GM23338 (cell line): ENCODE results near the gene TK1. TPM values are rescaled to one million over a fixed set of nuclear protein-coding genes. Genes with fewer than 3 reads are reported as not detected.

Source experiments
- ATAC-seq: fragments of 200-7000 bp; cut with Tn5 transposase; 3 replicates; pipeline ENCODE4 v1.9.1; 2020
- DNase-seq: peaks from one replicate; pipeline ENCODE4 v3.0.0-alpha.2; 2015; ENCODE audit warnings: low spot score
- H2AFZ ChIP-seq: fragments of 200-600 bp; sonication (generic); 2 replicates; pipeline ENCODE4 v1.8.0; 2016; ENCODE audit warnings: antibody characterized with exemption, mild to moderate bottlenecking, moderate library complexity
- H3F3A ChIP-seq: fragments of 200-600 bp; sonication (generic); replicated peaks from 2 replicates; pipeline ENCODE4 v1.8.0; 2017; ENCODE audit warnings: antibody characterized with exemption, mixed run types, low read depth
- H3K27ac ChIP-seq: fragments of 200-600 bp; sonication (generic); 2 replicates; pipeline ENCODE4 v1.6.1; 2016; ENCODE audit warnings: low read depth
- H3K27me3 ChIP-seq: fragments of 200-600 bp; sonication (generic); 2 replicates; pipeline ENCODE4 v1.8.0; 2016; ENCODE audit warnings: mild to moderate bottlenecking, mixed run types, moderate library complexity; ENCODE audit not compliant: insufficient read depth
- H3K36me3 ChIP-seq: fragments of 200-600 bp; sonication (generic); 2 replicates; pipeline ENCODE4 v1.8.0; 2016; ENCODE audit warnings: mild to moderate bottlenecking; ENCODE audit not compliant: insufficient read depth
- H3K4me1 ChIP-seq: fragments of 200-600 bp; sonication (generic); 2 replicates; pipeline ENCODE4 v1.8.0; 2016; ENCODE audit warnings: mild to moderate bottlenecking, moderate library complexity; ENCODE audit not compliant: insufficient read depth
- H3K4me2 ChIP-seq: fragments of 200-600 bp; sonication (generic); 2 replicates; pipeline ENCODE4 v1.7.1; 2017; ENCODE audit warnings: mixed run types
- H3K4me3 ChIP-seq: fragments of 200-600 bp; sonication (generic); 2 replicates; pipeline ENCODE4 v1.6.1; 2016; ENCODE audit warnings: mixed run types
- H3K79me2 ChIP-seq: fragments of 200-600 bp; sonication (generic); replicated peaks from 2 replicates; pipeline ENCODE4 v1.8.0; 2017; ENCODE audit warnings: mild to moderate bottlenecking; ENCODE audit not compliant: insufficient read depth
- H3K9me2 ChIP-seq: fragments of 200-600 bp; sonication (generic); 2 replicates; pipeline ENCODE4 v1.8.0; 2017; ENCODE audit not compliant: insufficient read depth
- H4K20me1 ChIP-seq: fragments of 200-600 bp; sonication (generic); replicated peaks from 2 replicates; pipeline ENCODE4 v1.8.0; 2017; ENCODE audit warnings: mild to moderate bottlenecking; ENCODE audit not compliant: insufficient read depth
- H3K27ac Mint-ChIP-seq: 2 replicates; pipeline ENCODE4 v1.8.0; 2020; ENCODE audit warnings: inconsistent platforms, mild to moderate bottlenecking, moderate library complexity, mixed read lengths
- H3K27me3 Mint-ChIP-seq: 3 replicates; pipeline ENCODE4 v1.8.0; 2022; ENCODE audit warnings: low read depth, mild to moderate bottlenecking, moderate library complexity, mixed read lengths, inconsistent platforms; ENCODE audit not compliant: insufficient read depth, poor library complexity
- H3K36me3 Mint-ChIP-seq: 3 replicates; pipeline ENCODE4 v1.8.0; 2021; ENCODE audit warnings: low read depth, mild to moderate bottlenecking, inconsistent platforms, moderate library complexity, mixed read lengths
- H3K4me1 Mint-ChIP-seq: 3 replicates; pipeline ENCODE4 v1.8.0; 2020; ENCODE audit warnings: mild to moderate bottlenecking, inconsistent platforms, mixed read lengths
- H3K4me3 Mint-ChIP-seq: 3 replicates; pipeline ENCODE4 v1.8.0; 2021; ENCODE audit warnings: moderate library complexity, mild to moderate bottlenecking, inconsistent platforms, mixed read lengths
- H3K9me3 Mint-ChIP-seq: 3 replicates; pipeline ENCODE4 v1.8.0; 2020; ENCODE audit warnings: moderate library complexity, mild to moderate bottlenecking, inconsistent platforms, mixed read lengths
- CREB1 ChIP-seq: fragments of 250-450 bp; sonication (Bioruptor Pico); IDR thresholded peaks from 2 replicates; pipeline ENCODE4 v1.5.0; 2020; ENCODE audit warnings: low read depth, mild to moderate bottlenecking, moderate library complexity
- CTCF ChIP-seq, 2 experiments: fragments of 200-600 bp in 1 of 2; sonication (generic) in 1 of 2; conservative IDR thresholded peaks; 2 replicates each; pipeline versions ENCODE4 v1.5.1 to v1.6.1; 2016 to 2017; ENCODE audit warnings: antibody characterized with exemption in 2 of 2, low read depth in 2 of 2, mild to moderate bottlenecking in 2 of 2, moderate library complexity in 1 of 2
- EZH2 ChIP-seq: fragments of 200-600 bp; sonication (generic); IDR thresholded peaks from one replicate; pipeline ENCODE4 v1.8.0; 2017; ENCODE audit warnings: antibody characterized with exemption, mild to moderate bottlenecking, low read depth; ENCODE audit not compliant: unreplicated experiment
- EZH2phosphoT487 ChIP-seq: fragments of 200-600 bp; sonication (generic); IDR thresholded peaks from one replicate; pipeline ENCODE4 v1.8.1; 2018; ENCODE audit warnings: antibody characterized with exemption; ENCODE audit not compliant: unreplicated experiment
- JUNB ChIP-seq: IDR thresholded peaks from one replicate; pipeline ENCODE4 v1.6.1; 2016; ENCODE audit warnings: antibody characterized with exemption; ENCODE audit not compliant: unreplicated experiment
- NANOG ChIP-seq: IDR thresholded peaks from 2 replicates; pipeline ENCODE4 v1.6.1; 2016; ENCODE audit warnings: antibody characterized with exemption, borderline replicate concordance
- POLR2AphosphoS5 ChIP-seq: IDR thresholded peaks from 2 replicates; pipeline ENCODE4 v1.6.1; 2016; ENCODE audit warnings: antibody characterized with exemption, low read depth
- STAT1 ChIP-seq: IDR thresholded peaks from one replicate; pipeline ENCODE4 v1.6.1; 2016; ENCODE audit warnings: antibody characterized with exemption; ENCODE audit not compliant: unreplicated experiment
- ZNF114 ChIP-seq: fragments of 250-450 bp; sonication (Bioruptor Pico); IDR thresholded peaks from 2 replicates; pipeline ENCODE4 v1.5.0; 2020; ENCODE audit warnings: mild to moderate bottlenecking, moderate library complexity
- ZNF331 ChIP-seq: fragments of 250-450 bp; sonication (Bioruptor Pico); IDR thresholded peaks from 2 replicates; pipeline ENCODE4 v1.5.0; 2020; ENCODE audit warnings: low read depth, mild to moderate bottlenecking, moderate library complexity
- polyA plus RNA-seq: library from polyadenylated mRNA; unstranded; fragments of >200 nt; fragmentation: Nextera tagmentation; extraction: Ambion mirVana; gene quantifications from 2 replicates; pipeline ENCODE4 v1.2.1, GENCODE V29; 2016
- total RNA-seq: library from RNA; depleted of rRNA; stranded (reverse); fragments of >200 nt; shearing (Covaris generic); gene quantifications from 2 replicates; pipeline ENCODE4 v1.2.3, GENCODE V29; 2014
- TF ChIP-seq, protein P1 (sequence below): IDR thresholded peaks from 2 replicates; pipeline ENCODE4 v1.6.1; 2016; ENCODE audit warnings: antibody characterized with exemption
- TF ChIP-seq, protein P2 (sequence below): IDR thresholded peaks from one replicate; pipeline ENCODE4 v1.6.1; 2018; ENCODE audit warnings: antibody characterized with exemption; ENCODE audit not compliant: unreplicated experiment
- TF ChIP-seq, protein P3 (sequence below): fragments of 250-450 bp; sonication (Bioruptor Pico); IDR thresholded peaks from 2 replicates; pipeline ENCODE4 v1.5.0; 2020; ENCODE audit warnings: mild to moderate bottlenecking, moderate library complexity

Gene TK1
- total and polyA plus RNA-seq, 2 experiments from 2014 or later = 74.5 to 84.4 TPM

GRCh38 chr17:78230996-78231935, 44.4 kb upstream of the TK1 start, which contains the start of gene TMEM235:
Gene TMEM235, plus strand, starts transcription at chr17:78231631. Its CDS starts 393 bp downstream, at chr17:78232024.
- H3K36me3 Mint-ChIP-seq = no peaks in the 10 kb centered on the region
- peak within 1 kb of the TSS; percentile 76 for H3K4me3 ChIP-seq
- H3K27me3 Mint-ChIP-seq = peaks cover 24% of the 10 kb centered on the region
- H2AFZ ChIP-seq = peak within 1 kb of the TSS; percentile 95
- H3K9me2 ChIP-seq = no peaks in the 10 kb centered on the region
- H3K27ac ChIP-seq = no peak within 1 kb of the TSS
- peak; percentile 49 for DNase-seq
- TF ChIP-seq, protein P1, sequence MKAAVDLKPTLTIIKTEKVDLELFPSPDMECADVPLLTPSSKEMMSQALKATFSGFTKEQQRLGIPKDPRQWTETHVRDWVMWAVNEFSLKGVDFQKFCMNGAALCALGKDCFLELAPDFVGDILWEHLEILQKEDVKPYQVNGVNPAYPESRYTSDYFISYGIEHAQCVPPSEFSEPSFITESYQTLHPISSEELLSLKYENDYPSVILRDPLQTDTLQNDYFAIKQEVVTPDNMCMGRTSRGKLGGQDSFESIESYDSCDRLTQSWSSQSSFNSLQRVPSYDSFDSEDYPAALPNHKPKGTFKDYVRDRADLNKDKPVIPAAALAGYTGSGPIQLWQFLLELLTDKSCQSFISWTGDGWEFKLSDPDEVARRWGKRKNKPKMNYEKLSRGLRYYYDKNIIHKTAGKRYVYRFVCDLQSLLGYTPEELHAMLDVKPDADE = no peak
- no peak for TF ChIP-seq ZNF331 (CRISPR knock-in tag)
- TF ChIP-seq POLR2AphosphoS5 = no peak
- no peak for TF ChIP-seq JUNB
- TF ChIP-seq, protein P2, sequence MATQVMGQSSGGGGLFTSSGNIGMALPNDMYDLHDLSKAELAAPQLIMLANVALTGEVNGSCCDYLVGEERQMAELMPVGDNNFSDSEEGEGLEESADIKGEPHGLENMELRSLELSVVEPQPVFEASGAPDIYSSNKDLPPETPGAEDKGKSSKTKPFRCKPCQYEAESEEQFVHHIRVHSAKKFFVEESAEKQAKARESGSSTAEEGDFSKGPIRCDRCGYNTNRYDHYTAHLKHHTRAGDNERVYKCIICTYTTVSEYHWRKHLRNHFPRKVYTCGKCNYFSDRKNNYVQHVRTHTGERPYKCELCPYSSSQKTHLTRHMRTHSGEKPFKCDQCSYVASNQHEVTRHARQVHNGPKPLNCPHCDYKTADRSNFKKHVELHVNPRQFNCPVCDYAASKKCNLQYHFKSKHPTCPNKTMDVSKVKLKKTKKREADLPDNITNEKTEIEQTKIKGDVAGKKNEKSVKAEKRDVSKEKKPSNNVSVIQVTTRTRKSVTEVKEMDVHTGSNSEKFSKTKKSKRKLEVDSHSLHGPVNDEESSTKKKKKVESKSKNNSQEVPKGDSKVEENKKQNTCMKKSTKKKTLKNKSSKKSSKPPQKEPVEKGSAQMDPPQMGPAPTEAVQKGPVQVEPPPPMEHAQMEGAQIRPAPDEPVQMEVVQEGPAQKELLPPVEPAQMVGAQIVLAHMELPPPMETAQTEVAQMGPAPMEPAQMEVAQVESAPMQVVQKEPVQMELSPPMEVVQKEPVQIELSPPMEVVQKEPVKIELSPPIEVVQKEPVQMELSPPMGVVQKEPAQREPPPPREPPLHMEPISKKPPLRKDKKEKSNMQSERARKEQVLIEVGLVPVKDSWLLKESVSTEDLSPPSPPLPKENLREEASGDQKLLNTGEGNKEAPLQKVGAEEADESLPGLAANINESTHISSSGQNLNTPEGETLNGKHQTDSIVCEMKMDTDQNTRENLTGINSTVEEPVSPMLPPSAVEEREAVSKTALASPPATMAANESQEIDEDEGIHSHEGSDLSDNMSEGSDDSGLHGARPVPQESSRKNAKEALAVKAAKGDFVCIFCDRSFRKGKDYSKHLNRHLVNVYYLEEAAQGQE = no peak
- TF ChIP-seq CREB1 = no peak
- no peak for TF ChIP-seq ZNF114 (CRISPR knock-in tag)
- no peak for TF ChIP-seq NANOG
- no peak for TF ChIP-seq EZH2
- TF ChIP-seq, protein P3, sequence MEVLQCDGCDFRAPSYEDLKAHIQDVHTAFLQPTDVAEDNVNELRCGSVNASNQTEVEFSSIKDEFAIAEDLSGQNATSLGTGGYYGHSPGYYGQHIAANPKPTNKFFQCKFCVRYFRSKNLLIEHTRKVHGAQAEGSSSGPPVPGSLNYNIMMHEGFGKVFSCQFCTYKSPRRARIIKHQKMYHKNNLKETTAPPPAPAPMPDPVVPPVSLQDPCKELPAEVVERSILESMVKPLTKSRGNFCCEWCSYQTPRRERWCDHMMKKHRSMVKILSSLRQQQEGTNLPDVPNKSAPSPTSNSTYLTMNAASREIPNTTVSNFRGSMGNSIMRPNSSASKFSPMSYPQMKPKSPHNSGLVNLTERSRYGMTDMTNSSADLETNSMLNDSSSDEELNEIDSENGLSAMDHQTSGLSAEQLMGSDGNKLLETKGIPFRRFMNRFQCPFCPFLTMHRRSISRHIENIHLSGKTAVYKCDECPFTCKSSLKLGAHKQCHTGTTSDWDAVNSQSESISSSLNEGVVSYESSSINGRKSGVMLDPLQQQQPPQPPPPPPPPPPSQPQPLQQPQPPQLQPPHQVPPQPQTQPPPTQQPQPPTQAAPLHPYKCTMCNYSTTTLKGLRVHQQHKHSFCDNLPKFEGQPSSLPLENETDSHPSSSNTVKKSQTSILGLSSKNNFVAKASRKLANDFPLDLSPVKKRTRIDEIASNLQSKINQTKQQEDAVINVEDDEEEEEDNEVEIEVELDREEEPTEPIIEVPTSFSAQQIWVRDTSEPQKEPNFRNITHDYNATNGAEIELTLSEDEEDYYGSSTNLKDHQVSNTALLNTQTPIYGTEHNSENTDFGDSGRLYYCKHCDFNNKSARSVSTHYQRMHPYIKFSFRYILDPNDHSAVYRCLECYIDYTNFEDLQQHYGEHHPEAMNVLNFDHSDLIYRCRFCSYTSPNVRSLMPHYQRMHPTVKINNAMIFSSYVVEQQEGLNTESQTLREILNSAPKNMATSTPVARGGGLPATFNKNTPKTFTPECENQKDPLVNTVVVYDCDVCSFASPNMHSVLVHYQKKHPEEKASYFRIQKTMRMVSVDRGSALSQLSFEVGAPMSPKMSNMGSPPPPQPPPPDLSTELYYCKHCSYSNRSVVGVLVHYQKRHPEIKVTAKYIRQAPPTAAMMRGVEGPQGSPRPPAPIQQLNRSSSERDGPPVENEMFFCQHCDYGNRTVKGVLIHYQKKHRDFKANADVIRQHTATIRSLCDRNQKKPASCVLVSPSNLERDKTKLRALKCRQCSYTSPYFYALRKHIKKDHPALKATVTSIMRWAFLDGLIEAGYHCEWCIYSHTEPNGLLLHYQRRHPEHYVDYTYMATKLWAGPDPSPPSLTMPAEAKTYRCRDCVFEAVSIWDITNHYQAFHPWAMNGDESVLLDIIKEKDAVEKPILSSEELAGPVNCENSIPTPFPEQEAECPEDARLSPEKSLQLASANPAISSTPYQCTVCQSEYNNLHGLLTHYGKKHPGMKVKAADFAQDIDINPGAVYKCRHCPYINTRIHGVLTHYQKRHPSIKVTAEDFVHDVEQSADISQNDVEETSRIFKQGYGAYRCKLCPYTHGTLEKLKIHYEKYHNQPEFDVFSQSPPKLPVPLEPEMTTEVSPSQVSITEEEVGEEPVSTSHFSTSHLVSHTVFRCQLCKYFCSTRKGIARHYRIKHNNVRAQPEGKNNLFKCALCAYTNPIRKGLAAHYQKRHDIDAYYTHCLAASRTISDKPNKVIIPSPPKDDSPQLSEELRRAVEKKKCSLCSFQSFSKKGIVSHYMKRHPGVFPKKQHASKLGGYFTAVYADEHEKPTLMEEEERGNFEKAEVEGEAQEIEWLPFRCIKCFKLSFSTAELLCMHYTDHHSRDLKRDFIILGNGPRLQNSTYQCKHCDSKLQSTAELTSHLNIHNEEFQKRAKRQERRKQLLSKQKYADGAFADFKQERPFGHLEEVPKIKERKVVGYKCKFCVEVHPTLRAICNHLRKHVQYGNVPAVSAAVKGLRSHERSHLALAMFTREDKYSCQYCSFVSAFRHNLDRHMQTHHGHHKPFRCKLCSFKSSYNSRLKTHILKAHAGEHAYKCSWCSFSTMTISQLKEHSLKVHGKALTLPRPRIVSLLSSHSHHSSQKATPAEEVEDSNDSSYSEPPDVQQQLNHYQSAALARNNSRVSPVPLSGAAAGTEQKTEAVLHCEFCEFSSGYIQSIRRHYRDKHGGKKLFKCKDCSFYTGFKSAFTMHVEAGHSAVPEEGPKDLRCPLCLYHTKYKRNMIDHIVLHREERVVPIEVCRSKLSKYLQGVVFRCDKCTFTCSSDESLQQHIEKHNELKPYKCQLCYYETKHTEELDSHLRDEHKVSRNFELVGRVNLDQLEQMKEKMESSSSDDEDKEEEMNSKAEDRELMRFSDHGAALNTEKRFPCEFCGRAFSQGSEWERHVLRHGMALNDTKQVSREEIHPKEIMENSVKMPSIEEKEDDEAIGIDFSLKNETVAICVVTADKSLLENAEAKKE (CRISPR knock-in tag) = no peak
- TF ChIP-seq STAT1 = no peak
- TF ChIP-seq CTCF (conservative IDR thresholded peaks at IDR 0.05; ENCODE audit: low read depth in 2 of 2) = no peak
- TF ChIP-seq EZH2phosphoT487 = no peak
- H3F3A ChIP-seq = peaks cover under 1% of the 10 kb centered on the region; the same call in 1 of the 2 replicates
- H4K20me1 ChIP-seq = no peaks in the 10 kb centered on the region
- H3K36me3 ChIP-seq = no peaks in the 10 kb centered on the region
- H3K4me3 Mint-ChIP-seq = peak within 1 kb of the TSS; percentile 76
- H3K27ac Mint-ChIP-seq = no peak within 1 kb of the TSS
- H3K4me2 ChIP-seq = peak within 1 kb of the TSS; percentile 90
- H3K27me3 ChIP-seq = peaks cover 26% of the 10 kb centered on the region
- H3K79me2 ChIP-seq = no peaks in the 10 kb centered on the region
- peaks cover 3% of the 10 kb centered on the region for H3K4me1 Mint-ChIP-seq
- ATAC-seq = peak; percentile 26
- no peaks in the 10 kb centered on the region for H3K9me3 Mint-ChIP-seq
- no peaks in the 10 kb centered on the region for H3K4me1 ChIP-seq
